ENCODE data around the gene TMEM129. TPM values are rescaled to one million over a fixed set of nuclear protein-coding genes. Genes with fewer than 3 reads are reported as not detected.

The TMEM129 gene
- polyA plus RNA-seq, 1 donor from 2014 or later: 42.1 TPM

- Histone ChIP-seq H2AFZ (ENCODE audit: low read depth, low read length) (no peak overlapping the region), H3K27me3 (ENCODE audit: insufficient read depth, low read depth, low read length) (no peaks in the 10 kb centered on the region), H3K9me2 (ENCODE audit: insufficient read depth, low read length) (no peaks in the 10 kb centered on the region), H3K9me3 (ENCODE audit: low read length) (no peaks in the 10 kb centered on the region), H3K4me3 (ENCODE audit: low read length) (no peak overlapping the region), H4K20me1 (ENCODE audit: insufficient read depth) (no peaks in the 10 kb centered on the region), H3K4me2 (ENCODE audit: low read length) (no peak overlapping the region), H3K9ac (ENCODE audit: low read length) (no peak overlapping the region), H3F3A (ENCODE audit: insufficient read depth, low read length, poor library complexity, severe bottlenecking) (no peaks in the 10 kb centered on the region), H3K27ac (ENCODE audit: low read length) (no peak overlapping the region), H3K79me2 (replicated peaks; ENCODE audit: insufficient read depth, low read length) (no peaks in the 10 kb centered on the region), H3K36me3 (ENCODE audit: insufficient read depth, low read length) (no peaks in the 10 kb centered on the region)
- TF ChIP-seq EZH2 (IDR thresholded peaks at IDR 0.05; ENCODE audit: borderline replicate concordance, insufficient read depth, low read length, poor library complexity, severe bottlenecking): no peak
- no peak for TF ChIP-seq EP300 (conservative IDR thresholded peaks at IDR 0.05; ENCODE audit: poor library complexity, severe bottlenecking)
- no peak for TF ChIP-seq RAD21 (conservative IDR thresholded peaks at IDR 0.05)
- no peak for TF ChIP-seq POLR2AphosphoS5 (IDR thresholded peaks at IDR 0.05)
- TF ChIP-seq REST (IDR thresholded peaks at IDR 0.05; ENCODE audit: borderline replicate concordance): no peak
- TF ChIP-seq MXI1 (conservative IDR thresholded peaks at IDR 0.05; ENCODE audit: poor library complexity, severe bottlenecking): no peak
- no peak for TF ChIP-seq CTCF (IDR thresholded peaks at IDR 0.05; ENCODE audit: poor library complexity, severe bottlenecking)
- TF ChIP-seq SMC3 (conservative IDR thresholded peaks at IDR 0.05; ENCODE audit: poor library complexity): no peak
- TF ChIP-seq TAF1 (IDR thresholded peaks at IDR 0.05; ENCODE audit: low read depth): no peak
These were observed 22.4 kb upstream of the TMEM129 start for GRCh38 chr4:1743551-1743950.

- no peak overlapping the region for H3K4me2 ChIP-seq (ENCODE audit: low read length)
- no peak for TF ChIP-seq REST (IDR thresholded peaks at IDR 0.05; ENCODE audit: borderline replicate concordance)
- TF ChIP-seq MXI1 (conservative IDR thresholded peaks at IDR 0.05; ENCODE audit: poor library complexity, severe bottlenecking): no peak
- no peak for TF ChIP-seq CTCF (IDR thresholded peaks at IDR 0.05; ENCODE audit: poor library complexity, severe bottlenecking)
- no peak for TF ChIP-seq POLR2AphosphoS5 (IDR thresholded peaks at IDR 0.05)
- no peak for TF ChIP-seq SMC3 (conservative IDR thresholded peaks at IDR 0.05; ENCODE audit: poor library complexity)
- TF ChIP-seq EZH2 (IDR thresholded peaks at IDR 0.05; ENCODE audit: borderline replicate concordance, insufficient read depth, low read length, poor library complexity, severe bottlenecking): no peak
- no peak for TF ChIP-seq RAD21 (conservative IDR thresholded peaks at IDR 0.05)
- TF ChIP-seq EP300 (conservative IDR thresholded peaks at IDR 0.05; ENCODE audit: poor library complexity, severe bottlenecking): no peak
- no peak for TF ChIP-seq TAF1 (IDR thresholded peaks at IDR 0.05; ENCODE audit: low read depth)
These were observed 20.1 kb upstream of the TMEM129 start for GRCh38 chr4:1741208-1741607.

More at GRCh38 chr4:1741208-1741607, 20.1 kb upstream of the TMEM129 start:
- H2AFZ ChIP-seq (ENCODE audit: low read depth, low read length): no peak overlapping the region
- H3K79me2 ChIP-seq (replicated peaks; ENCODE audit: insufficient read depth, low read length): no peaks in the 10 kb centered on the region
- H3K4me3 ChIP-seq (ENCODE audit: low read length): no peak overlapping the region
- H3K9me3 ChIP-seq (ENCODE audit: low read length): no peaks in the 10 kb centered on the region
- no peak overlapping the region for H3K9ac ChIP-seq (ENCODE audit: low read length)
- no peaks in the 10 kb centered on the region for H3K27me3 ChIP-seq (ENCODE audit: insufficient read depth, low read depth, low read length)
- no peaks in the 10 kb centered on the region for H4K20me1 ChIP-seq (ENCODE audit: insufficient read depth)
- no peaks in the 10 kb centered on the region for H3K36me3 ChIP-seq (ENCODE audit: insufficient read depth, low read length)
- H3K9me2 ChIP-seq (ENCODE audit: insufficient read depth, low read length): no peaks in the 10 kb centered on the region
- H3F3A ChIP-seq (ENCODE audit: insufficient read depth, low read length, poor library complexity, severe bottlenecking): no peaks in the 10 kb centered on the region
- no peak overlapping the region for H3K27ac ChIP-seq (ENCODE audit: low read length)
